HG03457 (cell line): ENCODE measurements around the gene FOXL3.

Source experiments
- ATAC-seq: cut with Tn5 transposase; IDR thresholded peaks from one replicate; pipeline ENCODE4 v1.9.1; 2021; ENCODE audit warnings: moderate number of reproducible peaks; ENCODE audit not compliant: unreplicated experiment

Gene FOXL3

GRCh38 chr7:318878-319661 is 29.1 kb downstream of the FOXL3 start:
- ATAC-seq: no peak

- ATAC-seq: no peak
Observed at GRCh38 chr7:320297-320696, 30.3 kb downstream of the FOXL3 start.

GRCh38 chr7:322111-322671 is 32.2 kb downstream of the FOXL3 start:
- no peak for ATAC-seq

GRCh38 chr7:322708-323111 is 32.7 kb downstream of the FOXL3 start:
- ATAC-seq: no peak

- no peak for ATAC-seq
Observed at GRCh38 chr7:323410-323809, 33.4 kb downstream of the FOXL3 start.

- ATAC-seq: no peak
Observed at GRCh38 chr7:324011-324410, 34.0 kb downstream of the FOXL3 start.

GRCh38 chr7:325051-325798 is 35.3 kb downstream of the FOXL3 start:
- no peak for ATAC-seq

GRCh38 chr7:325811-326210 is 35.8 kb downstream of the FOXL3 start:
- ATAC-seq: no peak

- ATAC-seq: no peak
Observed at GRCh38 chr7:326273-326672, 36.3 kb downstream of the FOXL3 start.

GRCh38 chr7:326809-327232 is 36.9 kb downstream of the FOXL3 start:
- ATAC-seq: no peak

- ATAC-seq: no peak
Observed at GRCh38 chr7:327233-327931, 37.4 kb downstream of the FOXL3 start.

GRCh38 chr7:327991-328702 is 38.2 kb downstream of the FOXL3 start:
- ATAC-seq: no peak

GRCh38 chr7:329691-330281 is 39.8 kb downstream of the FOXL3 start:
- no peak for ATAC-seq

- no peak for ATAC-seq
Observed at GRCh38 chr7:330511-331230, 40.7 kb downstream of the FOXL3 start.

- no peak for ATAC-seq
Observed at GRCh38 chr7:332020-332517, 42.1 kb downstream of the FOXL3 start.

- no peak for ATAC-seq
Observed at GRCh38 chr7:332646-333392, 42.8 kb downstream of the FOXL3 start.

- no peak for ATAC-seq
Observed at GRCh38 chr7:333393-333764, 43.4 kb downstream of the FOXL3 start.

GRCh38 chr7:334618-335357 is 44.8 kb downstream of the FOXL3 start:
- no peak for ATAC-seq
